ENCODE data around the gene SH3RF3. TPM values are rescaled to one million over a fixed set of nuclear protein-coding genes. Genes with fewer than 3 reads are reported as not detected.

Gene SH3RF3
- total RNA-seq, 4 donors from 2014 or later, result 2.4 to 5.5 (median 2.9) TPM

DNA sequence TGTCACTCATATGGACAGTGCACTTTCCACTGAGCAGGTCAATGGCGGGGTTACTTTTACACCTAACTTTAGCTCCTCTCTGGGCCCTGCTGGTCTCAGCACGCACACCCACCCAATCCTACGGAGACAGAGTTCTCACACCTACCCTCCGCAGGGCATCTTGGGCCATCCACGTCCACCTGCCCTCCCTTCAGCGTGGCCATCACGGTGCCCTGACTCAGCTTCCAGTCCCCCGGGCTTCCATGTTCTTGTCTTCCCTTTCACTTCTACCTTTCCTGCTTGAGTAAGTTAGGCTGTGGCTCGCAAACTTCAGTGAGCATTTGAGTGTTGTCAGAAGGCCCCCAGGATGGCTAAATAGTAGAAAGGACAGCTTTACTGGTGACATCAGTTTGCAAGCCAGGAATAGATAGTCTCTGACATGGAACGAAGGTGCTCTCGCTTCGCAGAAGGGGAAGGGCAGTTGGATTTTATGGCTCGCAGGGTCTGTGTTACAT, 252.4 kb downstream of the SH3RF3 start:
- Histone ChIP-seq H3K36me3 (no peaks in the 10 kb centered on the region), H3K4me1 (peaks cover 15 to 27% (median 19%) of the 10 kb centered on the region in 3 donors), H3K9me3 (no peaks in the 10 kb centered on the region), H3K27me3 (no peaks in the 10 kb centered on the region), H3K4me3 (no peak overlapping the region), H3K27ac (no peak overlapping the region)
- no peak for DNase-seq
- WGBS, 2 donors, result 86 to 95% methylated on average over 13 of the region's 13 CpGs
- no peak for TF ChIP-seq CTCF (IDR thresholded peaks at IDR 0.05)
- no peak for TF ChIP-seq POLR2A (IDR thresholded peaks at IDR 0.05)
- intact Hi-C loops (cut with DNase I), result no loop called here

DNA sequence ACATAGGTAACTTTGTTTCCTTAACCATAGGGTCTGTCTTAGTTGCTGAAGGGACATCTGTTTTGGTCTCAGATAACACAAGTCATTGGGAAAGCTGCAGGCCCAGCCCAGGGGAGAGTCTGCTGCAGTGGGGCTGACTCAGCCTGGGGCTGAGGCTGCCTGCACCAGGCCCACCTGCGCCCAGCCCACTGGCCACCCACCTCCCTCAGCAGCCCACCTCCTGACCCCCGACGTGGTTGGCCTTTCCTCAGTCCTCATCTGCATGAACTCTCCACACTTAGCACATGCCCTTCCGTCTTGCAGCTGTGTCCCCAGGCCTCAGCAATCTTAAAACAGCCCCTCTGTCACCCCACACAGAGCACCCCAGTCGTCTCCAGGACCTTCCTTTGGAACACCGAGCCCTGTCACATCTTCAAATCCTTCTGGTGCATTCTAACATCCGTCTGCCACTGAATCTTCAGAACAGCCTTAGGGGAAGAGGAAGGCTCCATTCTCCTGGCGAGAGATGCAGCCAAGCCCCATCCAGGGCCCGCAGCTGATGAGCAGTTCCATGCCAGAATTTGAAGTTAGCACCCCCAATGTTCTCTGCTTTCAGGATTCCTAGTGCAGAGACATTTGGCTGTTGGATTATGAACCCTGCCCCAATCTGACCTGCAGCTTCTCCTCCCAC, 253.4 kb downstream of the SH3RF3 start:
- Histone ChIP-seq H3K27me3 (no peaks in the 10 kb centered on the region), H3K36me3 (no peaks in the 10 kb centered on the region), H3K4me1 (peaks cover 15 to 27% (median 19%) of the 10 kb centered on the region in 3 donors), H3K9me3 (no peaks in the 10 kb centered on the region), H3K4me3 (no peak overlapping the region), H3K27ac (peak overlapping the region in 1 of 4 donors; percentile 6)
- no peak for TF ChIP-seq CTCF (IDR thresholded peaks at IDR 0.05)
- TF ChIP-seq POLR2A (IDR thresholded peaks at IDR 0.05), result no peak
- intact Hi-C loops (cut with DNase I), result no loop called here
- WGBS, 2 donors, result 64 to 72% methylated on average over 6 to 8 of the region's 9 CpGs
- no peak for DNase-seq

- Histone ChIP-seq H3K36me3 (no peaks in the 10 kb centered on the region), H3K4me3 (no peak overlapping the region), H3K27me3 (no peaks in the 10 kb centered on the region), H3K9me3 (no peaks in the 10 kb centered on the region), H3K27ac (peak overlapping the region in 1 of 4 donors; percentile 6), H3K4me1 (peaks cover 15 to 27% (median 19%) of the 10 kb centered on the region in 3 donors)
- no peak for DNase-seq
- WGBS, 2 donors, result 13 to 58% methylated on average over 3 to 4 of the region's 4 CpGs
- intact Hi-C loops (cut with DNase I), result no loop called here
- no peak for TF ChIP-seq CTCF (IDR thresholded peaks at IDR 0.05)
- no peak for TF ChIP-seq POLR2A (IDR thresholded peaks at IDR 0.05)
Measured at GRCh38 chr2:109382951-109383350, 253.9 kb downstream of the SH3RF3 start.

GRCh38 chr2:109383505-109384307, 254.7 kb downstream of the SH3RF3 start:
- H3K4me1 ChIP-seq, result peaks cover 15 to 27% (median 19%) of the 10 kb centered on the region in 3 donors
- H3K27ac ChIP-seq, result no peak overlapping the region
- no peaks in the 10 kb centered on the region for H3K36me3 ChIP-seq
- no peak overlapping the region for H3K4me3 ChIP-seq
- no peaks in the 10 kb centered on the region for H3K27me3 ChIP-seq
- WGBS, 2 donors, result 54 to 64% methylated on average over 12 to 13 of the region's 19 CpGs
- no peaks in the 10 kb centered on the region for H3K9me3 ChIP-seq
- intact Hi-C loops (cut with DNase I), result no loop called here
- no peak for DNase-seq
- TF ChIP-seq POLR2A (IDR thresholded peaks at IDR 0.05), result no peak
- TF ChIP-seq CTCF (IDR thresholded peaks at IDR 0.05), result no peak
